Measurements from ENCODE around the gene LRIG2.

The LRIG2 gene

DNA sequence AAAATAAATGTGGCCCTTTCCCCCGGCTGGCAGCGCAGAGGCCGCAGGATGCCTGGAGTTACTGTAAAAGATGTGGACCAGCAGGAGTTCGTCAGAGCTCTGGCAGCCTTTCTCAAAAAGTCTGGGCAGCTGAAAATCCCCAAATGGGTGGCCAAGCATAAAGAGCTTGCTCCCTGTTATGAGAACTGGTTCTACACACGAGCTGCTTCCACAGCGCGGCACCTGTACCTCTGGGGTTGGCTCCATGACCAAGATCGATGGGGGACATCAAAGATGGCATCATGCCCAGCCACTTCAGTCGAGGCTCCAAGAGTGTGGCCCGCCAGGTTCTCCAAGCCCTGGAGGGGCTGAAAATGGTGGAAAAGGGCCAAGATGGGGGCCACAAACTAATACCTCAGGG lies 95.9 kb downstream of the LRIG2 start:
- no peak for DNase-seq (ENCODE audit: low read depth)

DNA sequence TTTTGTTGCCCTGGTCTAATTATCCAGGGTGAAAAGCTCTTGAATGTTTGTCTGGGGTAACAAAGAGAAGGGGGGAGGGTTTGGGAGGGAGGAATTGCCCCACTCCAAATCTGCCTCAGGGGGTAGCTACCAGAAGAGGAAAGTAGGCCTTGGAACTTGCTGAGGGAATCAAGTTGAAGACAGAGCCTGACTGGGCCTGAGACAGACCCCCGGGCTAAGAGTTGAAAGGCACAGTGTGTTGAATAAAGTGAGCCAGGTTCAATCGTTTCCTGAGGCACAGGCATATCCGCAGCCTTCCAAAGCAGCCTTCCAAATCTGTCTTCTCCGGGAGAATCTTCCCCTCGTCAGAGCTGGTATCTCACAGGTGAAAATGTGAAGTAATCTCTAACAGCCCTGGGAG lies 96.6 kb downstream of the LRIG2 start:
- DNase-seq (ENCODE audit: low read depth) = no peak

DNA sequence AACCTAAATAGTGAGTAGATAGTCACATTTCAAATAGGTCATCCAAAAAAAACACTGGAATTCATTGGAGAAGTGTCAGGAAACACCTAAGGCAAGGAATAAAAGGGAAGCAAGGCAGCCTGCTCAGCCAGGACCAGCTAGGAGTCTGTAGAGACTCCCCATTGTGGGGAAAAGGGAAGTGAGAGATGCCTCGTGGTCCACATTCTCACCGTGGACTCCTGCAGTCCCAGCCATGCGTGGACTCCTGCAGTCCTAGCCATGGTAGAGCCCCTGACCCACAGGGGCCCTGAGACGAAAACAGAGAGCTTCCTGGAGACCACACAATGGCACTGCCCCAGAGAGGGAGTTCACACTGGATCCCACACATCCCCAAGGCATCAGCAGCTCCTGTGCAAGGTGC lies 97.5 kb downstream of the LRIG2 start:
- no peak for DNase-seq (ENCODE audit: low read depth)

DNA sequence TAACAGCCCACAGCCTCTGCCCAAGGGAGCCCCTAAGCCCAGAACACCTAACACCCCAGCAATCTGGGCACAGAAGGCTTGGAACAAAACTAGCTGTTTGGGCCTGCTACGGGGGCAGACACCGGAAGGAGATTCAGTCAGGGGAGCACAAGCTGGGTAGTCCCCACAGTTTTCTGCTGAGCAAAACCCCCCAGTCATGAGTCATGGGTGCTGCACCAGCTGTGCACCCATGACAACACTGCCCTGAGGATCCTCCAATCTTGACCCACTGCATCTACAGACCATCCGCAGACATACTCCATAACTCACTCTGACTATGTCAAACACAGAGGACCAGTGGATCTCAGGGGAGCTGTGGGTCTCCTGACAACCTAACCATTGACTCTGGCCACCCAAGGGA lies 105.1 kb downstream of the LRIG2 start:
- DNase-seq (ENCODE audit: low read depth) = no peak

DNA sequence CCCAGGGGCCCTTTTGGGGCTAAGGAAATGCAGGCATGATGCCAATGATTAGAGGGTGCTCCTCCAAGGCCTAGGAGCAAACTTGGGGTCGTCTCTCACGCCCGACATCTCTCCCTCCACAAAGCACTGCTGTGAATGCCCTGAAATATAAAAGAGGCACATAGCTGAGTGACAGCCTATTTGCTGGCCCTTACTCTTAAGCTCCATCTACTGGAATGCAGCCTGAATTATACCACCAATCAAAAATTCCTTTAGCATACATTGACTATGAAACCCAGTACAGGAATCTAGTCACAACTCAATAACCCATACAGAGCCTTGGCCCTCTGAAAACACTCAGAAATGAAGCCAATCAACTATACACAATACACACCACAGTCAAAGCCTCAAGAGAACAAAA lies 105.5 kb downstream of the LRIG2 start:
- no peak for DNase-seq (ENCODE audit: low read depth)

Data from activated T-helper 9 cell treated with anti-CD3 and anti-CD28 coated beads, Interleukin-2, amount 50 U/mL, for 16 hours (primary cell).